K562 (cell line): ENCODE data around the gene TAS2R40. TPM values are rescaled to one million over a fixed set of nuclear protein-coding genes. Genes with fewer than 3 reads are reported as not detected.
"Not testable (repeated sequence)": the region's sequence is repeated elsewhere in the genome, so short reads cannot be mapped to it uniquely, and the experiment has no call there.

Experiments used
- ATAC-seq: fragments of 200-7000 bp; cut with Tn5 transposase; 3 replicates; pipeline ENCODE4 v1.9.1; 2020; ENCODE audit warnings: moderate library complexity
- BruUV-seq: library from RNA; stranded (reverse); fragments of 400-500 nt; replicated peaks from 2 replicates; lab custom pipeline; 2021; lab: Mats Ljungman, UMichigan
- CTCF ChIA-PET: fragments of 300-600 bp; formaldehyde crosslinking; extraction: SDS; loops from one replicate; lab custom pipeline; 2021; ENCODE audit warnings: low intra/inter-chr PET ratio; lab: Yijun Ruan, JAX
- POLR2A ChIA-PET: fragments of 300-600, 350-650 bp; sonication (Branson Sonifier 250); formaldehyde crosslinking; extraction: SDS; loops from one replicate; lab custom pipeline; 2021; ENCODE audit warnings: antibody characterized with exemption, inconsistent platforms; lab: Yijun Ruan, JAX
- DNase-seq, 4 experiments: peaks; one replicate each; pipeline versions ENCODE4 v3.0.0 to v3.0.0-alpha.2; 2011 to 2018; ENCODE audit warnings: low spot score in 3 of 4, mixed read lengths in 3 of 4; ENCODE audit errors: extremely low read depth in 1 of 4
- FAIRE-seq: peaks from 2 replicates; lab custom pipeline; 2011; peaks lifted over from hg19 to GRCh38; lab: Jason Lieb, UNC
- H2AFZ ChIP-seq: 2 replicates; pipeline ENCODE4 v1.6.0; 2011; ENCODE audit warnings: low read depth, low read length, control low read depth, inconsistent platforms
- H3K27ac ChIP-seq: fragments of 200-600 bp; 3 replicates; pipeline ENCODE4 v1.8.0; 2011; ENCODE audit warnings: low read depth, mild to moderate bottlenecking, control low read depth, inconsistent platforms, low read length, moderate library complexity, mixed read lengths; ENCODE audit errors: extremely low read depth
- H3K27me3 ChIP-seq, 2 experiments: fragments of 300-600 bp in 1 of 2; 2 replicates in 1 of 2; 3 replicates in 1 of 2; pipeline versions ENCODE4 v1.6.0 to v1.8.0; 2011; ENCODE audit warnings: inconsistent platforms in 2 of 2, low read length in 2 of 2, mild to moderate bottlenecking in 1 of 2, mixed read lengths in 1 of 2, moderate library complexity in 1 of 2; ENCODE audit not compliant: control insufficient read depth in 2 of 2, insufficient read depth in 2 of 2
- H3K36me3 ChIP-seq: fragments of 300-600 bp; 3 replicates; pipeline ENCODE4 v1.8.0; 2011; ENCODE audit warnings: mild to moderate bottlenecking, low read length, inconsistent platforms; ENCODE audit not compliant: control insufficient read depth, insufficient read depth
- H3K4me1 ChIP-seq, 2 experiments: fragments of 200-600 bp in 1 of 2; replicated peaks in 1 of 2; 2 replicates in 1 of 2; 3 replicates in 1 of 2; pipeline versions ENCODE4 v1.5.1 to v1.8.0; 2011; ENCODE audit warnings: inconsistent platforms in 2 of 2, low read length in 2 of 2, mild to moderate bottlenecking in 1 of 2, mixed read lengths in 1 of 2, moderate library complexity in 1 of 2; ENCODE audit not compliant: control insufficient read depth in 2 of 2, insufficient read depth in 2 of 2
- H3K4me2 ChIP-seq: 2 replicates; pipeline ENCODE4 v1.6.1; 2011; ENCODE audit warnings: low read length, control low read depth, inconsistent platforms, mixed read lengths; ENCODE audit not compliant: insufficient read depth
- H3K4me3 ChIP-seq: fragments of 200-600 bp; sonication (generic), shearing (Covaris generic); 2 replicates; pipeline ENCODE4 v1.5.1; 2016; ENCODE audit warnings: control low read depth, inconsistent platforms
- H3K79me2 ChIP-seq: fragments of 200-600 bp; 3 replicates; pipeline ENCODE4 v1.8.0; 2011; ENCODE audit warnings: low read length, inconsistent platforms; ENCODE audit not compliant: control insufficient read depth, insufficient read depth
- H3K9ac ChIP-seq, 2 experiments: 2 replicates each; pipeline versions ENCODE4 v1.6.0 to v1.6.1; 2011; ENCODE audit warnings: low read depth in 2 of 2, low read length in 2 of 2, control low read depth in 1 of 2, inconsistent platforms in 1 of 2, mild to moderate bottlenecking in 1 of 2, mixed read lengths in 1 of 2; ENCODE audit not compliant: insufficient read depth in 1 of 2
- H3K9me1 ChIP-seq: one replicate; pipeline ENCODE4 v1.6.0; 2011; ENCODE audit warnings: inconsistent platforms, mild to moderate bottlenecking, low read length, moderate library complexity; ENCODE audit not compliant: control insufficient read depth, insufficient read depth
- H3K9me3 ChIP-seq: replicated peaks from 2 replicates; pipeline ENCODE4 v1.5.1; 2011; ENCODE audit warnings: low read depth, low read length, inconsistent platforms; ENCODE audit not compliant: control insufficient read depth, insufficient read depth
- H4K20me1 ChIP-seq: replicated peaks from 2 replicates; pipeline ENCODE4 v1.6.1; 2011; ENCODE audit warnings: low read length, inconsistent platforms, mixed read lengths; ENCODE audit not compliant: control insufficient read depth, insufficient read depth
- ZFP36 ChIP-seq: fragments of 150-350 bp; IDR thresholded peaks from 2 replicates; pipeline ENCODE4 v1.6.1; 2018; ENCODE audit warnings: low read length, low read depth; ENCODE audit not compliant: partially characterized antibody
- ZNF431 ChIP-seq: sonication (generic); formaldehyde crosslinking; IDR thresholded peaks from 2 replicates; pipeline ENCODE4 v1.8.0; 2022; ENCODE audit warnings: mild to moderate bottlenecking, missing genetic modification reagents
- WGBS: fragments of 100-300 bp; shearing (Covaris generic); methylation state at CpG from one replicate; pipeline ENCODE4 v1.1.6; 2016; ENCODE audit warnings: low coverage, mixed read lengths; ENCODE audit not compliant: insufficient coverage; ENCODE audit errors: missing lambda C conversion rate; 5-methylcytosine and 5-hydroxymethylcytosine counted together
- in situ Hi-C: fragments of 300-500 bp; cut with MboI; formaldehyde crosslinking; loops from 4 replicates; pipeline ENCODE4 v1.15.0; 2018; ENCODE audit warnings: inconsistent platforms, mixed read lengths
- intact Hi-C: fragments of 100-400 bp; cut with micrococcal nuclease; formaldehyde crosslinking; loops from 2 replicates; pipeline ENCODE4 v1.14.2; 2022
- polyA plus RNA-seq, 8 experiments: library from polyadenylated mRNA; depleted of rRNA in 4 of 8; stranded (reverse) in 5 of 8; unstranded in 3 of 8; fragments of >200 nt; fragmentation: Nextera tagmentation in 2 of 8; fragmentation: Illumina TruSeq in 1 of 8; extraction: Ambion mirVana in 2 of 8; extraction: Trizol in 1 of 8; gene quantifications; 2 replicates each; pipeline versions ENCODE4 v1.2.1 to v1.2.3, GENCODE V29; 2011 to 2014; ENCODE audit warnings: inconsistent platforms in 1 of 8, missing spikeins in 1 of 8
- total RNA-seq, 7 experiments: library from RNA; depleted of rRNA in 6 of 7; stranded (reverse); fragments of >200 nt in 6 of 7; fragmentation: Illumina TruSeq in 2 of 7; extraction: Trizol in 2 of 7; gene quantifications; 2 replicates each; pipeline versions ENCODE4 v1.2.1 to v1.2.3, GENCODE V29; 2011 to 2021; ENCODE audit warnings: low replicate concordance in 1 of 7

Gene TAS2R40
- total and polyA plus RNA-seq, 9 of the 15 experiments (the other 6 are each of a cell fraction or from before 2014, with no cell fraction given) = not detected

DNA sequence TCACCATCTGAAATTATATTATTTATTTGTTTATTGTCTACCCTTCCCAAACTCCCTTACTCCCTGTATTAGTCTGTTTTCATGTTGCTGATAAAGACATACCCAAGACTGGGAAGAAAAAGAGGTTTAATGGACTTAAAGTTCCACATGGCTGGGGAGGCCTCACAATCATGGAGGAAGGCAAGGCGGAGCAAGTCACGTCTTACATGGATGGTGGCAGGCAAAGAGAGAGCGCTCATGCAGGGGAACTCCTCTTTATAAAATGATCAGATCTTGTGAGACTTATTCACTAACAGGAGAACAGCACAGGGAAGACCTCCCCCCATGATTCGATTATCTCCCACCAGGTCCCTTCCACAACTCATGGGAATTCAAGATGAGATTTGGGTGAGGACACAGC is 8.4 kb upstream of the TAS2R40 start:
- POLR2A ChIA-PET = interaction anchor here (1.9 kb wide), 1 partner anchor 9 kb away, joined by 6 read pairs; no protein-coding TSS in a partner anchor
- not testable (repeated sequence) for BruUV-seq, H3K79me2 ChIP-seq, FAIRE-seq, ATAC-seq, H4K20me1 ChIP-seq, DNase-seq, H3K4me2 ChIP-seq, H3K9me1 ChIP-seq, H3K36me3 ChIP-seq, H3K4me1 ChIP-seq, H3K4me3 ChIP-seq, H2AFZ ChIP-seq, H3K9me3 ChIP-seq, H3K27ac ChIP-seq, H3K9ac ChIP-seq
- WGBS = 4% methylated on average over 4 of the region's 4 CpGs
- CTCF ChIA-PET = interaction anchor here (2.4 to 6.6 kb wide), 2 partner anchors 207 to 361 kb away, joined by 18 to 222 read pairs; no protein-coding TSS in a partner anchor
- in situ Hi-C loops = loop anchor here (5.0 kb wide), 2 partner anchors 201 to 336 kb away; no protein-coding TSS in a partner anchor
- TF ChIP-seq ZNF431 (CRISPR knock-in tag) = peak; percentile 96
- TF ChIP-seq ZFP36 = peak; percentile 33
- intact Hi-C loops = loop anchor here (10.0 kb wide), 2 partner anchors 329 to 579 kb away; partner anchors contain the start of gene TRPV6
- peaks cover 11 to 24% of the 10 kb centered on the region in 2 experiments; a peak in 4 of 5 replicates for H3K27me3 ChIP-seq
